Thoracic aorta (tissue), 2 donors: ENCODE data around the gene MAN2A2. TPM values are rescaled to one million over a fixed set of nuclear protein-coding genes. Genes with fewer than 3 reads are reported as not detected.
A peak's percentile ranks its signal among the peaks of the same experiment; 100 is the strongest.
"Not testable (repeated sequence)": the region's sequence is repeated elsewhere in the genome, so short reads cannot be mapped to it uniquely, and the experiment has no call there.

Experiments used
- ATAC-seq: fragments of 150-250 bp; one replicate; pipeline ENCODE4 v1.8.0; 2017; ENCODE audit warnings: low read depth; ENCODE audit not compliant: insufficient number of reproducible peaks, low FRiP score
- DNase-seq: peaks from one replicate; pipeline ENCODE4 v3.0.0-alpha.2; 2020; ENCODE audit warnings: low spot score
- H3K27ac ChIP-seq, 2 donors: fragments of 200-600 bp; sonication (generic); 1 replicate in 1 of 2; 2 replicates in 1 of 2; pipeline ENCODE4 v1.5.1; 2016; ENCODE audit warnings: mild to moderate bottlenecking in 2 of 2, moderate library complexity in 2 of 2
- H3K27me3 ChIP-seq: fragments of 200-600 bp; sonication (generic); replicated peaks from 2 replicates; pipeline ENCODE4 v1.6.0; 2016; ENCODE audit warnings: mild to moderate bottlenecking; ENCODE audit not compliant: insufficient read depth
- H3K36me3 ChIP-seq: fragments of 200-600 bp; sonication (generic); one replicate; pipeline ENCODE4 v1.5.1; 2016
- H3K4me1 ChIP-seq, 2 donors: fragments of 200-600 bp; sonication (generic); 1 replicate in 1 of 2; 2 replicates in 1 of 2; pipeline versions ENCODE4 v1.5.1 to v1.6.0; 2016; ENCODE audit warnings: low read depth in 2 of 2, mild to moderate bottlenecking in 1 of 2; ENCODE audit not compliant: control insufficient read depth in 1 of 2
- H3K4me3 ChIP-seq: fragments of 200-600 bp; sonication (generic); 2 replicates; pipeline ENCODE4 v1.5.1; 2016; ENCODE audit warnings: mild to moderate bottlenecking
- H3K9me3 ChIP-seq: fragments of 200-600 bp; sonication (generic); 2 replicates; pipeline ENCODE4 v1.5.1; 2016
- CTCF ChIP-seq: fragments of 200-600 bp; sonication (generic); IDR thresholded peaks from one replicate; pipeline ENCODE4 v1.5.1; 2019; ENCODE audit warnings: antibody characterized with exemption
- total RNA-seq, 2 donors: library from RNA; depleted of rRNA; stranded (reverse); fragments of >200 nt; gene quantifications; one replicate each; pipeline versions ENCODE4 v1.1.0 to v1.2.3, GENCODE V29; 2016

MAN2A2 gene
- total RNA-seq, 2 donors from 2014 or later, result 59.7 to 68.4 TPM

DNA sequence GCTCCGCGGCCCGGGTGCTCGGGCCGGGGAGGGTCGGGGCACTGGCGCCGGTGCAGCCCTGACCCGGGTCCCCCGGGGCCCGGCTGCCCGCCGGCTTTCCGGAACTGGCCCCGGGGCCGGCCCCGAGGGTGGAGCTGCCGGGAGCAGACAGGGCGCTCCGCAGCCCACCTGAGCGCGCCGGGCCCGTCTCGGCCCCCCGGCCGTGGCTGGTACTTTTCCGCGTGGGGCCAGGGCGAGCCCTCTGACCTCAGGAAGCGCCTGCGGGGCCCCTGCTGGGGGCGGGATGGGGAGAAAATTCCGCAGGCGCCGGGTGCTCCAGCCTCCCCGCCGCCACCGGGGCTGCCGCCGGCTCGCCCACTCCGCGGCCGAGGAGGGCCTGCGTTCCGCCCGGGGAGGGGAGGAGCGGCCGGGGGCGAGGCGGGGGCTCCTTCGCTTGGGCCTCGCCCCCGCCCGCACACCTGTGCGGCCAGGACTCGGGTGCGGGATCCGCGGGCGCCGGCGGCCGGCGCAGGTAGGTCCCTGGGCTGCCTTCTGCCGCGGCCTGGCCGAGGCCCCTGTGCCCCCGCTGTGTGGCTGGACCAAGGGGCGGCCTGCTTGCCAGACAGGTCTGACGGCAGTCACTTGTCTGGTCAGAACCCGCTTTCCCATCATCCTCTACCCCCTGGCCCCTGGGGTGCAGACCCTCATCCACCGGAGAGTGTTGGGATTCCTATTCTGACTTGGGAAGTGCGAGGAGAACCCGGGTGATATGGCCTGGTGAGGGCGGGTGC, 31.2 kb upstream of the MAN2A2 start:
- Histone ChIP-seq H3K4me1 (peaks cover 33 to 45% of the 10 kb centered on the region in 2 donors), H3K27ac (peak overlapping the region; percentile 89 to 94), H3K9me3 (no peaks in the 10 kb centered on the region), H3K27me3 (no peaks in the 10 kb centered on the region), H3K4me3 (peak overlapping the region; percentile 97), H3K36me3 (peaks cover 12% of the 10 kb centered on the region)
- TF ChIP-seq CTCF, result no peak
- ATAC-seq (no peak), DNase-seq (no peak)

GRCh38 chr15:90872486-90873184, 30.5 kb upstream of the MAN2A2 start:
- TF ChIP-seq CTCF, result no peak
- ATAC-seq (peak; percentile 53), DNase-seq (no peak)
- Histone ChIP-seq H3K27me3 (no peaks in the 10 kb centered on the region), H3K9me3 (no peaks in the 10 kb centered on the region), H3K4me1 (peaks cover 33 to 45% of the 10 kb centered on the region in 2 donors), H3K36me3 (peaks cover 19% of the 10 kb centered on the region), H3K4me3 (peak overlapping the region; percentile 97), H3K27ac (peak overlapping the region; percentile 89 to 94)

DNA sequence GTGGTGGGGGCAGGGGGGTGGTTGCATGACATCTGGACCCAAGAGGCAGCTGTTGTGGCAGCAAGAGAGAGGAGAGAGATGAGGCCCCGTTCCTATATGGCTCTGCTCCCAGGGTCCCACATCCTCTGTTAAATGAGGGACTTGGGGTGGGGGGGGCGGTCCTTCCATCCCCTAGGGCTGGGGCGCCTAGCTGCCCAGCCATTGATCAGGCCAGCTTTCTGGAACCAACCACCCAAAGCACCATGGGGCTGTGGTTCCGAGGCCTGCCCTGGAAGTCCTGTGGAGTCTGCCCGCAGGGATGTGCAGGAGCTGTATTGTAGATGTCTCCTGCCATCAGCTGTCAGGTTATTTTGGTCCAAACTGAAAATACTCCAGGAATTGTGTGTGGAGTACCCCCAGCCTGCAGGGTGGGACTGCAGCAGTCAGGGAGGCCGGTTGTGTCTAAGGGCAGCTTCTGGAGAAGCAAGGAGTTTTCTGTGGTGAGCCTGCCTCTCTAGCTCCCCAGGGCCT, 29.6 kb upstream of the MAN2A2 start:
- TF ChIP-seq CTCF, result no peak
- peaks cover 33 to 45% of the 10 kb centered on the region in 2 donors for H3K4me1 ChIP-seq
- no peaks in the 10 kb centered on the region for H3K27me3 ChIP-seq
- no peak for ATAC-seq
- peaks cover 27% of the 10 kb centered on the region for H3K36me3 ChIP-seq
- peak overlapping the region; percentile 97 for H3K4me3 ChIP-seq
- peak overlapping the region; percentile 89 to 94 for H3K27ac ChIP-seq
- no peak for DNase-seq
- no peaks in the 10 kb centered on the region for H3K9me3 ChIP-seq

- Histone ChIP-seq H3K27me3 (no peaks in the 10 kb centered on the region), H3K4me3 (peak overlapping the region; percentile 97), H3K27ac (peak overlapping the region in 1 of 2 donors; percentile 94), H3K36me3 (peaks cover 32% of the 10 kb centered on the region), H3K4me1 (peaks cover 33 to 41% of the 10 kb centered on the region in 2 donors), H3K9me3 (no peaks in the 10 kb centered on the region)
- no peak for ATAC-seq
- no peak for TF ChIP-seq CTCF
- DNase-seq, result no peak
Measured at GRCh38 chr15:90873998-90874605, 29.0 kb upstream of the MAN2A2 start.

- H3K4me1 ChIP-seq, result peaks cover 31 to 32% of the 10 kb centered on the region in 2 donors
- ATAC-seq, H3K27ac ChIP-seq, H3K4me3 ChIP-seq, H3K27me3 ChIP-seq, H3K9me3 ChIP-seq, DNase-seq: not testable (repeated sequence)
- peaks cover 40% of the 10 kb centered on the region for H3K36me3 ChIP-seq
Measured at GRCh38 chr15:90874986-90875385, 28.1 kb upstream of the MAN2A2 start.
